ENCODE data around the gene PPP1R18.

The PPP1R18 gene

DNA sequence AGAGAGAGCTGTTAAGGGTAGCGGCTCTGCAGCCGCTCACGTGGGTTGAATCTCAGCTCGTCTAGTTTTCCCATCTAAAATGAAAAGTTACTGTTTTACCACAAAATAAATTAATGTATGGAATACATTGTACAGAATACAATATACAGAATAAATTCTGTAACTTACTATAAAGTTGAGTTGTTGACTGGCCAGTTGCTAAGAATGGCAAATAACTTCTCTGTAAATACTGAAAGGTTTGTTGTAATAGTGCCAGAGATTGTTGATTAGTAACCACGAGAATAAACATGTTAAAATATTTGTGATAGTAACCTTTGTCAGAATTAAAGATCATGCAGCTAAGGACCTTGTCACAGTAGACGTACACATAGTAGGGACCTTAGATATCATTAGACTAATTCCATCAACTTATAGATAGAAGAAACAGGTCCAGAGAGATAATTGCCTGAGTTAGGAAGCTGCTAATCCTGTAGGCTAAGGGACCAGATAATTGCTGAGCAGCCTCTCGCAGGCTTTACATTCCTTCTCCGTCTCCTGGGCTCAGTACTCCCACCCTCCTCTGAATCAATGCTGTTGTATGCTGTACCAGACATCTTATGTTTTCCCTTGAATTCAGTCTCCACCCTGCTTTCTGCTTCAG lies 4.9 kb upstream of the PPP1R18 start:
- H3K4me3 ChIP-seq (ENCODE audit: low read depth, low read length) = peak overlapping the region; percentile 78
- DNase-seq (ENCODE audit: low read depth) = no peak

DNA sequence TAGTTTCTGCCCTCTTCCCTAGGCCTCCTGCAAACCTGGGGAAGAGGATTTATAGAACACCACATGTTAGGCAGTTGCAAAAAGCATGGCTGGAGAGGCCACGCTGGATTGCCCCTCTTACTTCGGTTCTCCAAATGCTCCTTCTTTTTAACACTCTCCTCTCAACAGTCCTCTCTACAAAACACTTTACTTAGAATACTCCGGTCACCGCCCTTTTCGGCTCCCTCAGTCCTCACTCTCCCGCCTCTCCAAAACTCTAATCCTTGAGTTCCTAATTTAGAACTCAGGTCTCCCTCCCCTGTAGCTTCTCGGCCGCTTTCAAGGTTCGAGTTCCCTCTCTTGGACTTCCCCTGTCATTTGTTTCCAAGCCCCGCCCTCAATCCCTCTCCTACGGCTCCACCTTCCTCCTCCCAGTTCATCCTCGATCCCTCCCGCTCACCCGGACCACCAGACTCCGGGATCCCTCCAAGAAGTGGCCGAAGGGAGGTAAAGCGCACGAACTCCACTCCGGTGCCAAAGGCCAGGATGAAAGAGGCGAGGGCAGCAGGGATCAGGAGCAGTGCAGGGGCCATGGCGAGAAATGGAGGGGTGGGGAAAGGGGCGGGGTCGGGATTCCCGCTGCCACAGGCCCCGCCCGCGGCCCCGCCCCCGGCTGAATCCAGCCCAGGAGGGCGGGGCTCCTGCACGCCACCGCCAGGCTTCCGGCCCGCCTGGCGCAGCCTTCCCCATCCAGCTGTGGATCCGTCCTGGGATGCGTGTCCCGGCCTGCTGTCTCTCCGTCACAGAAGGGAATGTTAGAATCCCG lies 4.2 kb upstream of the PPP1R18 start, which contains the start of gene NRM:
Gene NRM, minus strand, starts transcription at position 582 of the 805 bp plus-strand sequence. Its CDS starts 10 bp downstream, at position 572.
- DNase-seq (ENCODE audit: low read depth) = peak; percentile 44

DNA sequence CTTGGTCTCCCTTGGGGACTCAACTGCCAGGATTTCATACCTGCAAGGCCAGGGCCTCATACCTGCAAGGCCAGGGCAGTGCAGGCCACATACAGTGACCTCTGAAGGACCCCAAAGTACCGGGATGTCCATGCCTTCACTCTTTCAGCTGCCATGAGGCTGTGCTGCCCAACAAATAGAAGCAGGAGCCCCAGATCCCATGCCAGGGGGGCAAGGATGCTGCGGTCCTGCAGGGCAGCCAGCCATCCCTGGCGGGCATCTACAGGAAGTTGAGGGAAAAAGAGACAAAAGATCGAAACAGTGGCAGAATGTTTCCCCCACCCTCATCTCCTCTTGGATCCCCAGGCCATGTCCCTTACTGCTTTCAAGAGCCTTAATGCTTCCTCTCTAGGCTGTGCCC lies 3.5 kb upstream of the PPP1R18 start:
- DNase-seq (ENCODE audit: low read depth) = no peak
- H3K4me3 ChIP-seq (ENCODE audit: low read depth, low read length) = peak overlapping the region; percentile 78

More for the DNA sequence above, 4.2 kb upstream of the PPP1R18 start, which contains the start of gene NRM:
- H3K4me3 ChIP-seq (ENCODE audit: low read depth, low read length) = peak within 1 kb of the TSS; percentile 78

GRCh38 chr6:30689022-30689865 lies 2.8 kb upstream of the PPP1R18 start:
- no peak overlapping the region for H3K4me3 ChIP-seq (ENCODE audit: low read depth, low read length)

GRCh38 chr6:30688569-30688968 lies 2.1 kb upstream of the PPP1R18 start:
- no peak for DNase-seq (ENCODE audit: low read depth)
- peak overlapping the region; percentile 90 for H3K4me3 ChIP-seq (ENCODE audit: low read depth, low read length)

More at GRCh38 chr6:30689022-30689865, 2.8 kb upstream of the PPP1R18 start:
- DNase-seq (ENCODE audit: low read depth) = no peak

DNA sequence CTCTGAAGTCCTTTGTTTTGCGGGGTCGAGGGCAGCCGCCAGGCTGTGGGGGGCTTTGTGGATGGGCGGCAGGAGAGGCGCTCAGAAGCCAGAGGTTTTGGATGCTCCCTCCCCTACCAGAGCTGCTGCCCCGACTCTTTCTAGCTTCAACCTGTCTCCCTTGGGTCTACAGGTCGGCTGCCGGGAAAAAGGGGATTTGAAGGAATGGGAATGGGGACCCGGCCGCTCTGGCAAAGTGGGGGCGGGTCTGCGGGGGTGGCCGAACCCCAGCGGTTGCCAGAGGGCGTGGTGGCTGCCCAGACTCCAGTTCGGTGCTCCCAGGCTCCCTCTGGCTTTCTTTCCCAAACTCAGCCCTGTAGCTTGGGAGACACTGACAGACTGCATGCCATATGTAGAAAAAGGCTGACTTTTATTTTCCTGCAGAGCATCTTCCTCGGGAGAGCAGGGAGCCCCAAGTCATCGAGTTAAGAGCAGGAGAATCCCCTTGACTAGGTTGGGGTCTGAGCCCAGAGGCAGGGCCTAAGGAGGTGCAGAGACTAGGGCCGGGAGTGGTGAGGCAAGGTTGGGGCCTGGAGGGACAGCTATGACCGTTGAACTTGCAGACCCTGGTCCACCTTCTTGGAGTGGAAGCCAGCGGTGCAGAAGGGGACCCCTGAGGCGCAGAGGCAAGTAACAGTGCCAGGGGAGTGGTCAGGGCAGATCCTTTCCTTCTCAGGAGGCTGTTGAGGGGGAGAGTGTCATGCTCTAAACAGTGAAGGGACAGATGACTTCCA lies 1.4 kb upstream of the PPP1R18 start:
- peak overlapping the region; percentile 90 for H3K4me3 ChIP-seq (ENCODE audit: low read depth, low read length)
- no peak for DNase-seq (ENCODE audit: low read depth)

DNA sequence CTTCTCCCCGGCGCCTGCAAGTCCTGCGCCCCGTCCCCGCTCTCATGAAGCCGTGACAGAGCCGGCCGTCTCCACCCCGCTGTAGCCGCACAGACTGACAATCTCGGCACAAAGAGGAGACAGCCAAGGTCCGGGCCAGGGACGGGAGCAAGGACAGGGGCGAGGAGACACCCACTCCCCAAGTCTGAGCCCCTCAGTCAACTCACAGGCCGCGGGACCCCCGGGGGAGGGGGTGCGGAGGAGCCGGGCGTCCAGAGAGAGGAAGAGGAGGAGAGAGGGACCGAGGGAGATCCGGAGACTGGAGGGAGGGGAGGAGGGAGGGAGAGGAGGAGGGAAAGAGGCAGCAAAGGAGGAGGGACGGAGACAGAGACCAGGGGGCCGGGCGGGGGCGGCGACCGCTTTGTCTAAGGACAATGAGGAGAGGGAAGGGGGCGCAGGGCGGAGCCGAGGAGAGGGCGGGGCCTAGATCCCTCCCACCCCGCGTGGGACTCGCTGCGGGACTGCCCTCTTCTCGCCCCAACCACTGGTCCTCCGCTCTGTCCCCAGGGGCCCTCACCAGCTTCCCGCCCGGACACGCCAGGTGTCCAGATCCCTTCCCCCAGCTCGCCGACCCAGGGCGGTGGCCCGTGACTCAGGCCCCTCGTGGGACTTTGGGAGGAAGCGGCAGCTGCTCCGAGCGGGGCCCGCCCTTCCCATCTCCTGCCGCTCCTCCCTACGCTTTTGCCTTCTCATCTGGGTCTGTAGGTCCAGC lies 638 bp upstream of the PPP1R18 start:
- DNase-seq (ENCODE audit: low read depth) = peak; percentile 94
- peak overlapping the region; percentile 90 for H3K4me3 ChIP-seq (ENCODE audit: low read depth, low read length)

- DNase-seq (ENCODE audit: low read depth) = no peak
- peak overlapping the region; percentile 90 for H3K4me3 ChIP-seq (ENCODE audit: low read depth, low read length)
Measured at GRCh38 chr6:30685157-30686008, 1.1 kb downstream of the PPP1R18 start.

- DNase-seq (ENCODE audit: low read depth) = no peak
Measured at GRCh38 chr6:30684386-30685156, 1.9 kb downstream of the PPP1R18 start.

DNA sequence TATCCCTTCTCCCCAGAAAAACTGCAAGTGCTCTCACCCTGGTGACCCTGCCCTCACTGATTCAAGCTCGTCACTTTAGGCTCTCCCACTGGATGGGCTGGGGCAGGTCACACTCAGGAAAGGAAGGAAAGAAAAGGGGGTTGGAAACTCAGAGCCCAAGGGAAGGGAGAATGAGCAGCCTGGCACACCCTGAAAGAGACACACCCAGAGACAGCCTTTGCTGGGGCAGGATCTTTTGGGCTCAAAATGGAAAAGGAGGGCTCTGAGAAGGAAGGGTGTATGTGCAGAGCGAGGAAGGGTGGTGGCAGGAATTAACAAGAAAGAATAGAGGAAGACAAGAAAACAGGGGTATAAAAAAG lies 2.5 kb downstream of the PPP1R18 start:
- DNase-seq (ENCODE audit: low read depth) = no peak
- peak overlapping the region; percentile 90 for H3K4me3 ChIP-seq (ENCODE audit: low read depth, low read length)

More at GRCh38 chr6:30684386-30685156, 1.9 kb downstream of the PPP1R18 start:
- peak overlapping the region; percentile 90 for H3K4me3 ChIP-seq (ENCODE audit: low read depth, low read length)

DNA sequence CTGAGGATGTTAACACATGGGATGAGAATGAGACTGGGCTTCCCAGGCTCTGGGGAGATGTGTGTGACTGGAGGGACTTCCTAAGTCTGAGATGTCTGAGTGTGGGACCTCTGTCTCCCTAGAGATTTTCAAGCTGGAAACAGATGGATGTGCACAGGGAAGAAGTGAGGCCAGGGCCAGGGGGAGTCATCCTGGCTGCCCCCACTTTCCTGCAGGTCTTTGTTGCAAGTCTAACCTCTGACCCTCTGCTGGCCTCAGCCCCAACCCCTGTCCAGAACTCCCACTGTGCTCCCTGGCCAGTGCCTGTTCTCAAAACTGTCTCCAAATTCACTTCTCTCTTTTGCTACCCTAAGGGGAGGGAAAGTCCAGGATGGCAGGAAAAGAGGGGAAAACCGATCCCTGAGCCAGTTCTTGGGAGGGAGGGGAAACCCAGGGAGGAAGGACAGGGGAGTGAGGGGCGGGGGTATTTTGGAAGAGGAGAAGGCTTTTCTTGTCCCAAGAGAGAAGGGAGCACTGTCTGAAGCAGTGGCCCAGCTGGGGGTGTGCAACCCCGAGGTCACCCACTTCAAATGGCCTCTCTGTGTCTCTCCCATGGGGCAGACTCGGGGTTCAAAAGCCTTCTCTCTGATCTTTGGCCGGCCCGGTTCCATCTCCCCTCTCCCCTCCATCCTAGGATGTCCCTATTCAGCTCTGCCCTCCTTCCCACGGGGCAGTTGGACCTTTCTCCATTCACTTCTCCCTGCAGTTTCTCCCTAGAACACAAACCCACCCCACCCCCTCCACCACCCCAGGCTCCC lies 3.1 kb downstream of the PPP1R18 start:
- no peak for DNase-seq (ENCODE audit: low read depth)
- peak overlapping the region; percentile 90 for H3K4me3 ChIP-seq (ENCODE audit: low read depth, low read length)

GRCh38 chr6:30682143-30683117 lies 4.0 kb downstream of the PPP1R18 start:
- peak overlapping the region; percentile 90 for H3K4me3 ChIP-seq (ENCODE audit: low read depth, low read length)
- DNase-seq (ENCODE audit: low read depth) = peak; percentile 66

DNA sequence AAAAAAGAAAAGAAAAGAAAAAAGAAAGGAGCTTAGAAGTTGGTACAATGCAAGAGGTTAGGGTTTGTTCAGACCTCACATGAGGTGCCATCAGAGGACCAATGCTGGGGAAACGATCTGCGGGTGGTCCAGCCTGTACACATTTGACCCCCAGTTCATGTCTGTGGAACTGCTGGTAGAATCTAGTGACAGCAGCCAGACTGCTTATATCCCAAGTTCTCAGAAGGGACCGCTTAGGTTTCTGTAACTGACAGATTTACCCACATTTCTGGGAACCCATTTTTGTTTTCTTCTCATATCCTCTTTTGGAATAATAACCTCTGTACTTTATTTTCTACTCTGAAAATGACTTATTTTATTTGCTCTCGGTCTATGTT lies 4.7 kb downstream of the PPP1R18 start:
- H3K4me3 ChIP-seq (ENCODE audit: low read depth, low read length) = peak overlapping the region; percentile 90
- no peak for DNase-seq (ENCODE audit: low read depth)

- peak overlapping the region; percentile 28 for H3K4me3 ChIP-seq (ENCODE audit: low read depth, low read length)
- DNase-seq (ENCODE audit: low read depth) = no peak
Measured at GRCh38 chr6:30679765-30680535, 6.5 kb downstream of the PPP1R18 start.

Measured in skeletal muscle cell (primary cell).